Measurements from ENCODE around the gene MPPE1.
A peak's percentile ranks its signal among the peaks of the same experiment; 100 is the strongest.

The MPPE1 gene

DNA sequence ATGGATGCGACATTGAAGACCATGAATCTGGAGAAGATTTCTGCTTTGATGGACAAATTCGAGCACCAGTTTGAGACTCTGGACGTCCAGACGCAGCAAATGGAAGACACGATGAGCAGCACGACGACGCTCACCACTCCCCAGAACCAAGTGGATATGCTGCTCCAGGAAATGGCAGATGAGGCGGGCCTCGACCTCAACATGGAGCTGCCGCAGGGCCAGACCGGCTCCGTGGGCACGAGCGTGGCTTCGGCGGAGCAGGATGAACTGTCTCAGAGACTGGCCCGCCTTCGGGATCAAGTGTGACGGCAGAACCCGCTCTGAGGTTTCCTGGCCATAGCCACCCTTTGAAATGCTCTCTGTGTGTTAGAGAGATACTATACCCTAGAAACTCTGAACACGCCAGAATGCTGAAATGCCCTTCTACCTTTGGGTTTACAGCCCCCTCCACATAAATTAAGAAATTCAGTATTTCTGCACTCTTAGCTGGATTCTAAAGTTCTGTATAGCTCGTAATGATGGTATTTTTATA is 56.2 kb downstream of the MPPE1 start:
- peak; percentile 21 for DNase-seq

DNA sequence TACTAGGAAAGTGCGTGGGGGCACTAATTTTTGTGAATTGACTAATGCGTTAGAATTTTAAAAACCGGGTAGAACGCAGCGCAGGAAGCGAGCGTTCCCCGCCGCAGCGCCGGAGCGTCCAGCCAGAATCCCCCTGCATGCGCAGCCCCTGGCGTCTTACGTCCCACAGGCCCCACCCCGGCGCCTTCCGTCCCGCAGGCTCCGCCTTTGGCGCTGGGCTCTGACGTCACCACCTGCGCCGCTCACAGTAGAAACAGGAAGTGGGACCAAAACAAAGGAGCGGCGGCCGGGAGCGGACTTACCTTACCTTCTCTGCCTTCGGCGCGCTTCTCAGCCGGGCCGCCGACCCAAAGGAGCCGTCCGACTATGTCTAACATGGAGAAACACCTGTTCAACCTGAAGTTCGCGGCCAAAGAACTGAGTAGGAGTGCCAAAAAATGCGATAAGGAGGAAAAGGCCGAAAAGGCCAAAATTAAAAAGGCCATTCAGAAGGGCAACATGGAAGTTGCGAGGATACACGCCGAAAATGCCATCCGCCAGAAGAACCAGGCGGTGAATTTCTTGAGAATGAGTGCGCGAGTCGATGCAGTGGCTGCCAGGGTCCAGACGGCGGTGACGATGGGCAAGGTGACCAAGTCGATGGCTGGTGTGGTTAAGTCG is 56.8 kb downstream of the MPPE1 start, which contains the start of gene CHMP1B:
CHMP1B (plus strand) TSS at position 268 of the 660 bp plus-strand sequence; CDS start at position 367, 99 bp downstream.
- DNase-seq = peak; percentile 96

- no peak for DNase-seq
Measured at GRCh38 chr18:11850821-11851145, 57.3 kb downstream of the MPPE1 start.

GRCh38 chr18:11849841-11850634 is 58.1 kb downstream of the MPPE1 start:
- peak; percentile 35 for DNase-seq

GRCh38 chr18:11849279-11849678 is 58.8 kb downstream of the MPPE1 start:
- DNase-seq = no peak

DNA sequence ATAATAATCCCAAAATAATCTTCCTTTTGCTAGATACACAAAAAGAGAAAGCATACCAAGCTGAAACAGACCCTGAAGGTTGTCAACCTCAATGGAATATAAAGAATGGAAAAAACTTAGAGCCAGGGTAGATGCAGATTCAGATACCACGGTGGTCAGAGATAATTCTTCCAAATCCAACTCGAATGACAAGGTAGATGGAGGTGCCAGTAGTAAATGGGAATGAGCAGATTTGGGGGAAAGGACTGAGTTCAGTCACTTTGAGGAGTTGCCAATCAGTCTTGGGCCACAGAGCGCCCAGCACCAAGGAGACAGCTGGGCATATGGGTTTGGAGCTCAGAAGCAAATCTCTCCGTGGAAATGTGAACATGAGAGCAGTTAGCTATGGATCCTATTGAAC is 60.3 kb downstream of the MPPE1 start:
- no peak for DNase-seq

DNA sequence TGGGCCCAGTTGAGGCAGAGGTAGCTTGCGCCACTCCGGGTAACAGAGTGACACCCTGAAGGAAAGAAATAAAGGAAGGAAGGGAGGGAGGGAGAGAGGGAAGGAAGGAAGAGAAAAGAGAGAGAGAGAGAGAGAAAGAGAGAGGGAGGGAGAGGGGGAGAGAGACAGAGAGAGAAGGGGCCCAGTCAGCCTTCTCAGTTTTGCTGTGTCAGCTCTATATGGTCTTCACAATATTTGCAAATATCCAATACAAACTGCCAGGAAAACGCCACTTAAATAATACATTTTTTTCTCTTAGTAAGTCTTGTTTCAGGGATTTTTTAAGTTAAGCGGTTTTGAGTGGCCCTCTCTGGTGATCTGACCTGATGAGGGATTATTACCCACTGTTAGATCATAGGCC is 62.5 kb downstream of the MPPE1 start:
- no peak for DNase-seq

DNA sequence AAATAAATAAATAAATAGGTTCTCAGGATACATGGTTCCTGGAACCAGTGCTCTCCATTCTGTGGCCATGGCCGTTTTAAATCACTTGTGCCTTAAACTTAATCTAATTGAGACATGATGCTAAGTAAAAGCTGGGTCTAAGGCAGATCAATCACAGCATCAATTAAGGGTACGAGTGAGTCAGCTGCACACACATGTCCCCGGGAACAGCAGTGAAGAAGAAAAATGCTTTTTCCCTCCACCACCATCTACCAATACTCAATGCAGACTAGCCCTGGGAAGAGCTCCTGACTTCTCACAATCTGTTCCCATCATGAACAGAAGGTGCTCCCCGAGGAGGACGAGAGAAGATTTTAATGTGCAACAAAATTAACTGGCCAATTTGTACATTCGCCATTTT is 63.7 kb downstream of the MPPE1 start:
- DNase-seq = no peak

GRCh38 chr18:11842562-11842961 is 65.6 kb downstream of the MPPE1 start:
- no peak for DNase-seq

- DNase-seq = no peak
Measured at GRCh38 chr18:11840493-11840892, 67.6 kb downstream of the MPPE1 start.

DNA sequence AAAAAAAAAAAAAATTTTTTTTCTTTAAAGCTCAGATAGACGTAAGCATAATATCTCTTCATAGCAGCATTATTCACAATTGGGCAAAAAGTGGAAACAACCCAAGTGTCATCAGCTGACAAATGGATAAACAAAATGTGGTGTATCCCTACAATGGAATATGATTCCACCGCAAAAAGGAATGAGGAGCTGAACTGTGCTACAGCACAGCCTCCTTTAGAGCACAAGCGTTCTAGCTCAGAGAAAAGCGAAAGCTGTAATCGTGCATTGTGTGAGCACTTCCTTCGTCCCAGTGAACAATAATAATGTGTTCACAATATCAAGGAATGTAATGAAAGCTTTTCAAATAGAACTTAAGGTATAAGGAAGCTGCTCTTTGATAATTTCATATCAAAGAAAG is 68.6 kb downstream of the MPPE1 start:
- DNase-seq = no peak

- DNase-seq = no peak
Measured at GRCh38 chr18:11834772-11835171, 73.3 kb downstream of the MPPE1 start.
